H9 (cell line): Measurements from ENCODE around the gene OMG. TPM values are rescaled to one million over a fixed set of nuclear protein-coding genes. Genes with fewer than 3 reads are reported as not detected.
A peak's percentile ranks its signal among the peaks of the same experiment; 100 is the strongest.

Experiments
- DNase-seq: peaks from one replicate; pipeline ENCODE4 v3.0.0-alpha.2; 2017
- H2AFZ ChIP-seq: one replicate; pipeline ENCODE4 v1.6.1; 2013; ENCODE audit warnings: mild to moderate bottlenecking, low read length, control low read depth, moderate library complexity
- H2AK5ac ChIP-seq: 2 replicates; pipeline ENCODE4 v1.6.1; 2013; ENCODE audit warnings: low read length, control low read depth, mixed read lengths; ENCODE audit not compliant: insufficient read length
- H2BK120ac ChIP-seq: one replicate; pipeline ENCODE4 v1.6.1; 2013; ENCODE audit warnings: low read depth, mild to moderate bottlenecking, low read length, control low read depth, inconsistent platforms; ENCODE audit not compliant: poor library complexity, severe bottlenecking
- H2BK12ac ChIP-seq: 2 replicates; pipeline ENCODE4 v1.6.1; 2013; ENCODE audit warnings: low read length, control low read depth, mixed read lengths, low read depth; ENCODE audit not compliant: insufficient read length
- H2BK15ac ChIP-seq: 2 replicates; pipeline ENCODE4 v1.6.1; 2013; ENCODE audit warnings: low read depth, low read length, control low read depth
- H2BK20ac ChIP-seq: one replicate; pipeline ENCODE4 v1.6.1; 2013; ENCODE audit warnings: low read depth, mild to moderate bottlenecking, low read length, control low read depth, inconsistent platforms; ENCODE audit not compliant: poor library complexity, severe bottlenecking
- H2BK5ac ChIP-seq: 2 replicates; pipeline ENCODE4 v1.6.1; 2013; ENCODE audit warnings: low read length, control low read depth, mixed read lengths; ENCODE audit not compliant: insufficient read length
- H3K14ac ChIP-seq: 2 replicates; pipeline ENCODE4 v1.6.1; 2013; ENCODE audit warnings: low read length, control low read depth; ENCODE audit not compliant: insufficient read depth
- H3K18ac ChIP-seq: 2 replicates; pipeline ENCODE4 v1.6.1; 2013; ENCODE audit warnings: low read depth, mild to moderate bottlenecking, mixed read lengths, low read length, control low read depth; ENCODE audit not compliant: insufficient read length
- H3K23ac ChIP-seq: 2 replicates; pipeline ENCODE4 v1.6.1; 2013; ENCODE audit warnings: low read length, control low read depth, mixed read lengths, low read depth; ENCODE audit not compliant: insufficient read length
- H3K23me2 ChIP-seq: 2 replicates; pipeline ENCODE4 v1.6.1; 2013; ENCODE audit warnings: low read depth, mild to moderate bottlenecking, mixed read lengths, low read length, control low read depth; ENCODE audit not compliant: insufficient read length, poor library complexity, severe bottlenecking
- H3K27ac ChIP-seq: 2 replicates; pipeline ENCODE4 v1.5.1; 2013; ENCODE audit warnings: low read length, control low read depth, mixed read lengths, low read depth; ENCODE audit not compliant: insufficient read length
- H3K27me3 ChIP-seq: 2 replicates; pipeline ENCODE4 v1.6.1; 2013; ENCODE audit warnings: low read length, control low read depth, inconsistent platforms; ENCODE audit not compliant: insufficient read depth
- H3K4ac ChIP-seq: 2 replicates; pipeline ENCODE4 v1.6.1; 2013; ENCODE audit warnings: low read depth, mild to moderate bottlenecking, control low read depth, inconsistent platforms, low read length, moderate library complexity
- H3K4me1 ChIP-seq: 2 replicates; pipeline ENCODE4 v1.6.1; 2013; ENCODE audit warnings: low read length, control low read depth, inconsistent platforms; ENCODE audit not compliant: insufficient read depth
- H3K4me2 ChIP-seq: 2 replicates; pipeline ENCODE4 v1.6.1; 2013; ENCODE audit warnings: low read length, control low read depth, mixed read lengths; ENCODE audit not compliant: insufficient read length, insufficient read depth
- H3K56ac ChIP-seq: 2 replicates; pipeline ENCODE4 v1.6.1; 2013; ENCODE audit warnings: low read depth, mild to moderate bottlenecking, mixed read lengths, low read length, control low read depth; ENCODE audit not compliant: insufficient read length
- H3K79me1 ChIP-seq: 2 replicates; pipeline ENCODE4 v1.6.1; 2013; ENCODE audit warnings: low read depth, mild to moderate bottlenecking, moderate library complexity, low read length, control low read depth, inconsistent platforms; ENCODE audit not compliant: insufficient read depth, poor library complexity, severe bottlenecking
- H3K79me2 ChIP-seq: 2 replicates; pipeline ENCODE4 v1.6.1; 2013; ENCODE audit warnings: low read length, control low read depth, inconsistent platforms; ENCODE audit not compliant: insufficient read depth
- H3K9ac ChIP-seq: 2 replicates; pipeline ENCODE4 v1.6.1; 2013; ENCODE audit warnings: low read length, control low read depth, mixed read lengths; ENCODE audit not compliant: insufficient read length; ENCODE audit errors: extremely low read depth
- H3K9me3 ChIP-seq: one replicate; pipeline ENCODE4 v1.6.1; 2013; ENCODE audit warnings: low read depth, low read length, inconsistent platforms; ENCODE audit not compliant: control insufficient read depth
- H3T11ph ChIP-seq: one replicate; pipeline ENCODE4 v1.6.1; 2013; ENCODE audit warnings: mild to moderate bottlenecking, low read length, control low read depth, inconsistent platforms
- H4K20me1 ChIP-seq: one replicate; pipeline ENCODE4 v1.6.1; 2013; ENCODE audit not compliant: control insufficient read depth, insufficient read length, insufficient read depth
- H4K5ac ChIP-seq: 2 replicates; pipeline ENCODE4 v1.6.1; 2013; ENCODE audit warnings: low read depth, mild to moderate bottlenecking, mixed read lengths, low read length, control low read depth; ENCODE audit not compliant: insufficient read length
- H4K8ac ChIP-seq: replicated peaks from 2 replicates; pipeline ENCODE4 v1.6.1; 2013; ENCODE audit warnings: low read length, control low read depth, mixed read lengths, low read depth; ENCODE audit not compliant: insufficient read length
- H4K91ac ChIP-seq: 2 replicates; pipeline ENCODE4 v1.6.1; 2013; ENCODE audit warnings: low read depth, mild to moderate bottlenecking, moderate library complexity, mixed read lengths, low read length, control low read depth; ENCODE audit not compliant: insufficient read length
- H3K27ac Mint-ChIP-seq, 3 experiments: 2 replicates in 2 of 3; 3 replicates in 1 of 3; pipeline ENCODE4 v1.8.0; 2020 to 2021; ENCODE audit warnings: mixed read lengths in 3 of 3, mild to moderate bottlenecking in 1 of 3, moderate library complexity in 1 of 3
- H3K27me3 Mint-ChIP-seq: 2 replicates; pipeline ENCODE4 v1.8.0; 2021; ENCODE audit warnings: low read depth, mild to moderate bottlenecking, moderate library complexity, mixed read lengths
- H3K36me3 Mint-ChIP-seq, 3 experiments: 2 replicates in 2 of 3; 3 replicates in 1 of 3; pipeline ENCODE4 v1.8.0; 2020 to 2021; ENCODE audit warnings: low read depth in 3 of 3, mixed read lengths in 3 of 3; ENCODE audit not compliant: insufficient read depth in 1 of 3
- H3K4me1 Mint-ChIP-seq, 2 experiments: 2 replicates each; pipeline ENCODE4 v1.8.0; 2020; ENCODE audit warnings: mixed read lengths in 2 of 2
- H3K4me3 Mint-ChIP-seq, 2 experiments: 2 replicates in 1 of 2; 3 replicates in 1 of 2; pipeline ENCODE4 v1.8.0; 2020 to 2021; ENCODE audit warnings: mild to moderate bottlenecking in 2 of 2, mixed read lengths in 2 of 2, moderate library complexity in 1 of 2
- H3K9me3 Mint-ChIP-seq, 2 experiments: 2 replicates in 1 of 2; 3 replicates in 1 of 2; pipeline ENCODE4 v1.8.0; 2020; ENCODE audit warnings: mild to moderate bottlenecking in 2 of 2, mixed read lengths in 2 of 2, moderate library complexity in 1 of 2
- CTCF ChIP-seq: fragments of 200-600 bp; sonication (generic); conservative IDR thresholded peaks from 3 replicates; pipeline ENCODE4 v1.8.0; 2021; ENCODE audit warnings: antibody characterized with exemption, mild to moderate bottlenecking
- WGBS: extraction: QIAGEN DNeasy Blood & Tissue Kit; methylation state at CpG from one replicate; pipeline ENCODE4 v1.1.7; 2013; ENCODE audit warnings: missing lambda C conversion rate, low lambda C conversion rate, mixed read lengths; ENCODE audit not compliant: insufficient read length; ENCODE audit errors: extremely low coverage; 5-methylcytosine and 5-hydroxymethylcytosine counted together
- total RNA-seq: library from RNA; stranded (reverse); gene quantifications from 2 replicates; pipeline ENCODE4 v1.2.1, GENCODE V29; 2021

Gene OMG
- total RNA-seq, 1 experiment from 2014 or later, result not detected

DNA sequence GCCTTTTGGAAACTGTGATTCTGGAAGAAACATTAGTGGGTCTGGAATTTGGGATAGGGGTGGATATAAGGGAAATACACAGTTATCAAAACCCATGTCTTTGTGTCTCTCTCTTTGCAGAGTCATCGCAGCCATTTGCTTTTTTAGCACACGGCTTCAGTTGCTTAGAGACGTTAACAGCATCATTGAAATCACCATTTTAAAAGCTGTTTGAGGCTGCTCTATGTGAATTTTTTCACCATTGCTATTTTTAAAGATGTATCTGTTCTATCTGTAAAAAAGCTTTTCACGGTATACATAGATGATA lies 47.3 kb downstream of the OMG start:
- no peak overlapping the region for H3K56ac ChIP-seq
- H2AFZ ChIP-seq, result no peak overlapping the region
- H3K9ac ChIP-seq, result no peak overlapping the region
- H3K14ac ChIP-seq, result no peak overlapping the region
- no CpG with 5 or more reads among the region's 4 CpGs for WGBS
- no peak for DNase-seq
- H2BK5ac ChIP-seq, result no peak overlapping the region
- peak overlapping the region; percentile 66 to 90 (median 68); a peak in 5 of 7 replicates for H3K27ac Mint-ChIP-seq
- H3K27me3 ChIP-seq, result no peaks in the 10 kb centered on the region
- no peak overlapping the region for H4K91ac ChIP-seq
- no peak overlapping the region for H3K18ac ChIP-seq
- no peak overlapping the region for H3K23ac ChIP-seq
- no peak overlapping the region for H4K8ac ChIP-seq
- H3K79me2 ChIP-seq, result no peaks in the 10 kb centered on the region
- no peak overlapping the region for H3T11ph ChIP-seq
- H3K27ac ChIP-seq, result no peak overlapping the region
- peaks cover 0 to 22% (median 10%) of the 10 kb centered on the region in 3 experiments; a peak in 5 of 7 replicates for H3K36me3 Mint-ChIP-seq
- no peaks in the 10 kb centered on the region for H3K9me3 ChIP-seq
- H2AK5ac ChIP-seq, result no peak overlapping the region
- H2BK15ac ChIP-seq, result no peak overlapping the region
- no peaks in the 10 kb centered on the region for H3K9me3 Mint-ChIP-seq
- no peak overlapping the region for H4K5ac ChIP-seq
- H3K4me1 Mint-ChIP-seq, result peaks cover 14% of the 10 kb centered on the region in 2 experiments
- no peak for TF ChIP-seq CTCF
- H3K4me2 ChIP-seq, result no peak overlapping the region
- H3K4me3 Mint-ChIP-seq, result no peak overlapping the region
- H3K79me1 ChIP-seq, result no peaks in the 10 kb centered on the region
- H3K4ac ChIP-seq, result no peak overlapping the region
- H3K4me1 ChIP-seq, result peaks cover 4% of the 10 kb centered on the region; the same call in 1 of the 2 replicates
- no peaks in the 10 kb centered on the region for H4K20me1 ChIP-seq
- no peak overlapping the region for H2BK20ac ChIP-seq
- no peaks in the 10 kb centered on the region for H3K23me2 ChIP-seq
- no peak overlapping the region for H2BK12ac ChIP-seq
- H2BK120ac ChIP-seq, result no peak overlapping the region
- H3K27me3 Mint-ChIP-seq, result no peaks in the 10 kb centered on the region
